K562 (cell line): ENCODE measurements around the gene CST3. TPM values are rescaled to one million over a fixed set of nuclear protein-coding genes. Genes with fewer than 3 reads are reported as not detected.
A peak's percentile ranks its signal among the peaks of the same experiment; 100 is the strongest.

ENCODE experiments used
- ATAC-seq: fragments of 200-7000 bp; cut with Tn5 transposase; 3 replicates; pipeline ENCODE4 v1.9.1; 2020; ENCODE audit warnings: moderate library complexity
- BruUV-seq: library from RNA; stranded (reverse); fragments of 400-500 nt; replicated peaks from 2 replicates; lab custom pipeline; 2021; lab: Mats Ljungman, UMichigan
- CTCF ChIA-PET: fragments of 300-600 bp; formaldehyde crosslinking; extraction: SDS; loops from one replicate; lab custom pipeline; 2021; ENCODE audit warnings: low intra/inter-chr PET ratio; lab: Yijun Ruan, JAX
- POLR2A ChIA-PET: fragments of 300-600, 350-650 bp; sonication (Branson Sonifier 250); formaldehyde crosslinking; extraction: SDS; loops from one replicate; lab custom pipeline; 2021; ENCODE audit warnings: antibody characterized with exemption, inconsistent platforms; lab: Yijun Ruan, JAX
- DNase-seq, 4 experiments: peaks; one replicate each; pipeline versions ENCODE4 v3.0.0 to v3.0.0-alpha.2; 2011 to 2018; ENCODE audit warnings: low spot score in 3 of 4, mixed read lengths in 3 of 4; ENCODE audit errors: extremely low read depth in 1 of 4
- FAIRE-seq: peaks from 2 replicates; lab custom pipeline; 2011; peaks lifted over from hg19 to GRCh38; lab: Jason Lieb, UNC
- H2AFZ ChIP-seq: 2 replicates; pipeline ENCODE4 v1.6.0; 2011; ENCODE audit warnings: low read depth, low read length, control low read depth, inconsistent platforms
- H3K27ac ChIP-seq: fragments of 200-600 bp; 3 replicates; pipeline ENCODE4 v1.8.0; 2011; ENCODE audit warnings: low read depth, mild to moderate bottlenecking, control low read depth, inconsistent platforms, low read length, moderate library complexity, mixed read lengths; ENCODE audit errors: extremely low read depth
- H3K27me3 ChIP-seq, 2 experiments: fragments of 300-600 bp in 1 of 2; 2 replicates in 1 of 2; 3 replicates in 1 of 2; pipeline versions ENCODE4 v1.6.0 to v1.8.0; 2011; ENCODE audit warnings: inconsistent platforms in 2 of 2, low read length in 2 of 2, mild to moderate bottlenecking in 1 of 2, mixed read lengths in 1 of 2, moderate library complexity in 1 of 2; ENCODE audit not compliant: control insufficient read depth in 2 of 2, insufficient read depth in 2 of 2
- H3K36me3 ChIP-seq: fragments of 300-600 bp; 3 replicates; pipeline ENCODE4 v1.8.0; 2011; ENCODE audit warnings: mild to moderate bottlenecking, low read length, inconsistent platforms; ENCODE audit not compliant: control insufficient read depth, insufficient read depth
- H3K4me1 ChIP-seq, 2 experiments: fragments of 200-600 bp in 1 of 2; replicated peaks in 1 of 2; 2 replicates in 1 of 2; 3 replicates in 1 of 2; pipeline versions ENCODE4 v1.5.1 to v1.8.0; 2011; ENCODE audit warnings: inconsistent platforms in 2 of 2, low read length in 2 of 2, mild to moderate bottlenecking in 1 of 2, mixed read lengths in 1 of 2, moderate library complexity in 1 of 2; ENCODE audit not compliant: control insufficient read depth in 2 of 2, insufficient read depth in 2 of 2
- H3K4me2 ChIP-seq: 2 replicates; pipeline ENCODE4 v1.6.1; 2011; ENCODE audit warnings: low read length, control low read depth, inconsistent platforms, mixed read lengths; ENCODE audit not compliant: insufficient read depth
- H3K4me3 ChIP-seq: fragments of 200-600 bp; sonication (generic), shearing (Covaris generic); 2 replicates; pipeline ENCODE4 v1.5.1; 2016; ENCODE audit warnings: control low read depth, inconsistent platforms
- H3K79me2 ChIP-seq: fragments of 200-600 bp; 3 replicates; pipeline ENCODE4 v1.8.0; 2011; ENCODE audit warnings: low read length, inconsistent platforms; ENCODE audit not compliant: control insufficient read depth, insufficient read depth
- H3K9ac ChIP-seq, 2 experiments: 2 replicates each; pipeline versions ENCODE4 v1.6.0 to v1.6.1; 2011; ENCODE audit warnings: low read depth in 2 of 2, low read length in 2 of 2, control low read depth in 1 of 2, inconsistent platforms in 1 of 2, mild to moderate bottlenecking in 1 of 2, mixed read lengths in 1 of 2; ENCODE audit not compliant: insufficient read depth in 1 of 2
- H3K9me1 ChIP-seq: one replicate; pipeline ENCODE4 v1.6.0; 2011; ENCODE audit warnings: inconsistent platforms, mild to moderate bottlenecking, low read length, moderate library complexity; ENCODE audit not compliant: control insufficient read depth, insufficient read depth
- H3K9me3 ChIP-seq: replicated peaks from 2 replicates; pipeline ENCODE4 v1.5.1; 2011; ENCODE audit warnings: low read depth, low read length, inconsistent platforms; ENCODE audit not compliant: control insufficient read depth, insufficient read depth
- H4K20me1 ChIP-seq: replicated peaks from 2 replicates; pipeline ENCODE4 v1.6.1; 2011; ENCODE audit warnings: low read length, inconsistent platforms, mixed read lengths; ENCODE audit not compliant: control insufficient read depth, insufficient read depth
- CEBPB ChIP-seq: fragments of 450-650 bp; IDR thresholded peaks from 2 replicates; pipeline ENCODE4 v1.6.1; 2016; ENCODE audit warnings: missing genetic modification characterization, missing compliant biosample characterization
- SETDB1 ChIP-seq: IDR thresholded peaks from one replicate; pipeline ENCODE4 v1.6.1; 2012; ENCODE audit warnings: low read length, control low read depth, inconsistent platforms
- WGBS: fragments of 100-300 bp; shearing (Covaris generic); methylation state at CpG from one replicate; pipeline ENCODE4 v1.1.6; 2016; ENCODE audit warnings: low coverage, mixed read lengths; ENCODE audit not compliant: insufficient coverage; ENCODE audit errors: missing lambda C conversion rate; 5-methylcytosine and 5-hydroxymethylcytosine counted together
- in situ Hi-C: fragments of 300-500 bp; cut with MboI; formaldehyde crosslinking; loops from 4 replicates; pipeline ENCODE4 v1.15.0; 2018; ENCODE audit warnings: inconsistent platforms, mixed read lengths
- intact Hi-C: fragments of 100-400 bp; cut with micrococcal nuclease; formaldehyde crosslinking; loops from 2 replicates; pipeline ENCODE4 v1.14.2; 2022
- polyA plus RNA-seq, 8 experiments: library from polyadenylated mRNA; depleted of rRNA in 4 of 8; stranded (reverse) in 5 of 8; unstranded in 3 of 8; fragments of >200 nt; fragmentation: Nextera tagmentation in 2 of 8; fragmentation: Illumina TruSeq in 1 of 8; extraction: Ambion mirVana in 2 of 8; extraction: Trizol in 1 of 8; gene quantifications; 2 replicates each; pipeline versions ENCODE4 v1.2.1 to v1.2.3, GENCODE V29; 2011 to 2014; ENCODE audit warnings: inconsistent platforms in 1 of 8, missing spikeins in 1 of 8
- total RNA-seq, 7 experiments: library from RNA; depleted of rRNA in 6 of 7; stranded (reverse); fragments of >200 nt in 6 of 7; fragmentation: Illumina TruSeq in 2 of 7; extraction: Trizol in 2 of 7; gene quantifications; 2 replicates each; pipeline versions ENCODE4 v1.2.1 to v1.2.3, GENCODE V29; 2011 to 2021; ENCODE audit warnings: low replicate concordance in 1 of 7
- TF ChIP-seq, protein P1 (sequence below): sonication (generic); formaldehyde crosslinking; IDR thresholded peaks from 2 replicates; pipeline ENCODE4 v1.8.0; 2022; ENCODE audit warnings: mild to moderate bottlenecking, missing genetic modification reagents

CST3 gene
- total and polyA plus RNA-seq, 9 of the 15 experiments (the other 6 are each of a cell fraction or from before 2014, with no cell fraction given), result 8.7 to 113 (median 48.5) TPM

DNA sequence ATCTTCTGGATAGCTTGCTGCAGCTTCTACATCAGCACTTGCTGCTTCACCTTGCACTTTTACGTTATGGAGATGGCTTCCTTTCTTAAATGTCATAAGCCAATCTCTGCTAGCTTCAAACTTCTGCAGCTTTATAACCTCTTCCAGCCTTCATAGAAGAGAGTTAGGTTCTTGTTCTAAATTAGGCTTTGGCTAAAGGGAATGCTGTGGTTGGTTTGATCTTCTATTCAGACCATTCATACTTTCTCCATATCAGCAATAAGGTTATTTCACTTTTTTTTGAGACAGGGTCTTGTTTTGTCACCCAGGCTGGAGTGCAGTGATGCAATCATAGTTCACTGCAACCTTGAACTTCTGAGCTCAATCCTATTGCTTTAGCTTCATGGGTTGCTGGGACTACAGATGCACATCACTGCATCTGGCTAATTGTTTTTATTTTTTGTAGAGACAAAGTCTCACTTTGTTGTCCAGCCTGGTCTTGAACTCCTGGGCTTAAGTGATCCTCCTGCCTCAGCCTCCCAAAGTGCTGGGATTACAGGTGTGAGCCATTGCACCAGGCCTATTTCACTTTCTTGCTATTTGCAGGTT, 12.2 kb upstream of the CST3 start (continued):
- TF ChIP-seq, protein P1, sequence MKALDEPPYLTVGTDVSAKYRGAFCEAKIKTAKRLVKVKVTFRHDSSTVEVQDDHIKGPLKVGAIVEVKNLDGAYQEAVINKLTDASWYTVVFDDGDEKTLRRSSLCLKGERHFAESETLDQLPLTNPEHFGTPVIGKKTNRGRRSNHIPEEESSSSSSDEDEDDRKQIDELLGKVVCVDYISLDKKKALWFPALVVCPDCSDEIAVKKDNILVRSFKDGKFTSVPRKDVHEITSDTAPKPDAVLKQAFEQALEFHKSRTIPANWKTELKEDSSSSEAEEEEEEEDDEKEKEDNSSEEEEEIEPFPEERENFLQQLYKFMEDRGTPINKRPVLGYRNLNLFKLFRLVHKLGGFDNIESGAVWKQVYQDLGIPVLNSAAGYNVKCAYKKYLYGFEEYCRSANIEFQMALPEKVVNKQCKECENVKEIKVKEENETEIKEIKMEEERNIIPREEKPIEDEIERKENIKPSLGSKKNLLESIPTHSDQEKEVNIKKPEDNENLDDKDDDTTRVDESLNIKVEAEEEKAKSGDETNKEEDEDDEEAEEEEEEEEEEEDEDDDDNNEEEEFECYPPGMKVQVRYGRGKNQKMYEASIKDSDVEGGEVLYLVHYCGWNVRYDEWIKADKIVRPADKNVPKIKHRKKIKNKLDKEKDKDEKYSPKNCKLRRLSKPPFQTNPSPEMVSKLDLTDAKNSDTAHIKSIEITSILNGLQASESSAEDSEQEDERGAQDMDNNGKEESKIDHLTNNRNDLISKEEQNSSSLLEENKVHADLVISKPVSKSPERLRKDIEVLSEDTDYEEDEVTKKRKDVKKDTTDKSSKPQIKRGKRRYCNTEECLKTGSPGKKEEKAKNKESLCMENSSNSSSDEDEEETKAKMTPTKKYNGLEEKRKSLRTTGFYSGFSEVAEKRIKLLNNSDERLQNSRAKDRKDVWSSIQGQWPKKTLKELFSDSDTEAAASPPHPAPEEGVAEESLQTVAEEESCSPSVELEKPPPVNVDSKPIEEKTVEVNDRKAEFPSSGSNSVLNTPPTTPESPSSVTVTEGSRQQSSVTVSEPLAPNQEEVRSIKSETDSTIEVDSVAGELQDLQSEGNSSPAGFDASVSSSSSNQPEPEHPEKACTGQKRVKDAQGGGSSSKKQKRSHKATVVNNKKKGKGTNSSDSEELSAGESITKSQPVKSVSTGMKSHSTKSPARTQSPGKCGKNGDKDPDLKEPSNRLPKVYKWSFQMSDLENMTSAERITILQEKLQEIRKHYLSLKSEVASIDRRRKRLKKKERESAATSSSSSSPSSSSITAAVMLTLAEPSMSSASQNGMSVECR (CRISPR knock-in tag), result no peak
- TF ChIP-seq, all 486 proteins: peak for 0

DNA sequence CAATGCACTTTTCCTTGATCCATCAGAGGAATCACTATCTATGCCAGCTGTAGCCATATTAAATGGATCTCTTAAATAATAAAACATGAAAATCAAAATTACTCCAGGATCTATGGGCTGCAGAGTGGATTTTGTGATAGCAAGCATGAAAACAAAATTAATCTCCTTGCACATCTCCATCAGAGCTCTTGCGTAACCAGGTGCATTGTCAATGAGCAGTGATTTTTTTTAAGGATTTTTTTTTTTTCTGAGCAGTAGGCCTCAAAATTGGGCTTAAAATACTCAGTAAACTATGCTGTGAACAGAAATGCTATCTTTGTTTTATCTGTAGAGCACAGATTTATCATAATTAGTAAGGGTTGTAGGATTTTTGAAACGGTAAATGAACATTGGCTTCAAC, 11.5 kb upstream of the CST3 start:
- Histone ChIP-seq H3K79me2 (no peaks in the 10 kb centered on the region), H3K4me3 (no peak overlapping the region), H3K9ac (no peak overlapping the region), H3K4me1 (no peaks in the 10 kb centered on the region), H2AFZ (no peak overlapping the region), H3K27me3 (no peaks in the 10 kb centered on the region), H3K27ac (no peak overlapping the region), H4K20me1 (no peaks in the 10 kb centered on the region)
- FAIRE-seq, result no peak
- 25% methylated on average over 2 of the region's 2 CpGs for WGBS
- POLR2A ChIA-PET, result interaction anchor here (1.5 kb wide), 1 partner anchor 11 kb away, joined by 4 read pairs; no protein-coding TSS in a partner anchor
- TF ChIP-seq CEBPB (tag) (peak; percentile 53), SETDB1 (no peak)
- TF ChIP-seq, all 486 proteins: peak for 1
- Histone ChIP-seq H3K9me3 (no peaks in the 10 kb centered on the region), H3K36me3 (no peaks in the 10 kb centered on the region), H3K4me2 (no peak overlapping the region), H3K9me1 (no peaks in the 10 kb centered on the region)
- intact Hi-C loops, result no loop called here
- ATAC-seq, result no peak
- DNase-seq, result no peak
- CTCF ChIA-PET, result no interaction called here
- BruUV-seq, result no TSS peak
- in situ Hi-C loops, result no loop called here
